ENCODE results near the gene PAK4.

PAK4 gene

GRCh38 chr19:39126312-39127187 lies 964 bp downstream of the PAK4 start:
- Histone ChIP-seq H3K79me2 (ENCODE audit: insufficient read depth, low read depth) (peaks cover 34% of the 10 kb centered on the region; the same call in 1 of the 2 replicates), H3K4me3 (IDR thresholded peaks at IDR 0.05; ENCODE audit: insufficient read depth, low read depth, low read length) (no peak overlapping the region), H3K27ac (no peak overlapping the region), H3K27me3 (ENCODE audit: insufficient read depth, low read depth) (no peaks in the 10 kb centered on the region), H4K20me1 (ENCODE audit: insufficient read depth) (no peaks in the 10 kb centered on the region), H3K4me1 (ENCODE audit: low read depth, poor library complexity, severe bottlenecking) (peaks cover 19% of the 10 kb centered on the region), H2AFZ (ENCODE audit: low read depth) (no peak overlapping the region), H3K9ac (peak overlapping the region; percentile 75; the same call in 1 of the 2 replicates), H3K36me3 (ENCODE audit: insufficient read depth) (no peaks in the 10 kb centered on the region), H3K4me2 (peak overlapping the region; percentile 47; the same call in 1 of the 2 replicates)
- no peak for TF ChIP-seq CTCF (conservative IDR thresholded peaks at IDR 0.05; ENCODE audit: low read depth, low read length)

- H3K4me1 ChIP-seq (ENCODE audit: low read depth, poor library complexity, severe bottlenecking): peaks cover 10% of the 10 kb centered on the region
- no peak overlapping the region for H3K9ac ChIP-seq
- no peak for TF ChIP-seq CTCF (conservative IDR thresholded peaks at IDR 0.05; ENCODE audit: low read depth, low read length)
- no peak overlapping the region for H3K4me2 ChIP-seq
- no peak overlapping the region for H2AFZ ChIP-seq (ENCODE audit: low read depth)
- no peaks in the 10 kb centered on the region for H4K20me1 ChIP-seq (ENCODE audit: insufficient read depth)
- no peaks in the 10 kb centered on the region for H3K36me3 ChIP-seq (ENCODE audit: insufficient read depth)
- no peak overlapping the region for H3K27ac ChIP-seq
- no peak overlapping the region for H3K4me3 ChIP-seq (IDR thresholded peaks at IDR 0.05; ENCODE audit: insufficient read depth, low read depth, low read length)
- H3K27me3 ChIP-seq (ENCODE audit: insufficient read depth, low read depth): no peaks in the 10 kb centered on the region
- H3K79me2 ChIP-seq (ENCODE audit: insufficient read depth, low read depth): peaks cover 40% of the 10 kb centered on the region; the same call in 1 of the 2 replicates
Measured at GRCh38 chr19:39127812-39128515, 2.4 kb downstream of the PAK4 start.

GRCh38 chr19:39128516-39129079 lies 3.0 kb downstream of the PAK4 start:
- peaks cover 46% of the 10 kb centered on the region for H3K79me2 ChIP-seq (ENCODE audit: insufficient read depth, low read depth)
- no peak overlapping the region for H2AFZ ChIP-seq (ENCODE audit: low read depth)
- peaks cover 10% of the 10 kb centered on the region for H3K4me1 ChIP-seq (ENCODE audit: low read depth, poor library complexity, severe bottlenecking)
- no peak overlapping the region for H3K4me2 ChIP-seq
- TF ChIP-seq CTCF (conservative IDR thresholded peaks at IDR 0.05; ENCODE audit: low read depth, low read length): no peak
- H3K36me3 ChIP-seq (ENCODE audit: insufficient read depth): no peaks in the 10 kb centered on the region
- no peak overlapping the region for H3K9ac ChIP-seq
- no peaks in the 10 kb centered on the region for H4K20me1 ChIP-seq (ENCODE audit: insufficient read depth)
- H3K27ac ChIP-seq: no peak overlapping the region
- no peaks in the 10 kb centered on the region for H3K27me3 ChIP-seq (ENCODE audit: insufficient read depth, low read depth)
- H3K4me3 ChIP-seq (IDR thresholded peaks at IDR 0.05; ENCODE audit: insufficient read depth, low read depth, low read length): no peak overlapping the region

GRCh38 chr19:39129116-39129515 lies 3.5 kb downstream of the PAK4 start:
- Histone ChIP-seq H3K4me3 (IDR thresholded peaks at IDR 0.05; ENCODE audit: insufficient read depth, low read depth, low read length) (no peak overlapping the region), H3K9ac (no peak overlapping the region), H4K20me1 (ENCODE audit: insufficient read depth) (no peaks in the 10 kb centered on the region), H3K4me1 (ENCODE audit: low read depth, poor library complexity, severe bottlenecking) (peaks cover 10% of the 10 kb centered on the region), H3K79me2 (ENCODE audit: insufficient read depth, low read depth) (peaks cover 49% of the 10 kb centered on the region), H3K27ac (no peak overlapping the region), H2AFZ (ENCODE audit: low read depth) (no peak overlapping the region), H3K4me2 (no peak overlapping the region), H3K27me3 (ENCODE audit: insufficient read depth, low read depth) (no peaks in the 10 kb centered on the region), H3K36me3 (ENCODE audit: insufficient read depth) (no peaks in the 10 kb centered on the region)
- no peak for TF ChIP-seq CTCF (conservative IDR thresholded peaks at IDR 0.05; ENCODE audit: low read depth, low read length)

Data from KMS-11 (cell line).